A549 (cell line): ENCODE measurements around the gene BAIAP3.

Experiments
- CTCF ChIP-seq: fragments of >200 bp; sonication (Bioruptor Twin); formaldehyde crosslinking; IDR thresholded peaks from 3 replicates; pipeline ENCODE4 v1.5.1; 2016
- ELK1 ChIP-seq: fragments of 150-350 bp; IDR thresholded peaks from 2 replicates; pipeline ENCODE4 v1.6.1; 2014; ENCODE audit warnings: low read depth, mild to moderate bottlenecking, low read length
- MYC ChIP-seq: IDR thresholded peaks from 2 replicates; pipeline ENCODE4 v1.6.1; 2012; ENCODE audit warnings: mild to moderate bottlenecking, inconsistent platforms, low read length, improper control_type of control experiment, borderline replicate concordance
- POLR2AphosphoS2 ChIP-seq: conservative IDR thresholded peaks from 2 replicates; pipeline ENCODE4 v1.6.1; 2012; ENCODE audit warnings: low read length, improper control_type of control experiment, inconsistent platforms
- REST ChIP-seq: fragments of 200-600 bp; sonication (generic); IDR thresholded peaks from 2 replicates; pipeline ENCODE4 v1.6.1; 2016; ENCODE audit warnings: antibody characterized with exemption, mild to moderate bottlenecking, moderate library complexity
- USF2 ChIP-seq: fragments of 450-650 bp; IDR thresholded peaks from 2 replicates; pipeline ENCODE4 v1.6.1; 2014; ENCODE audit warnings: antibody characterized with exemption

- no peak for TF ChIP-seq POLR2AphosphoS2
- no peak for TF ChIP-seq REST
- no peak for TF ChIP-seq USF2
- TF ChIP-seq ELK1: no peak
- no peak for TF ChIP-seq CTCF
- TF ChIP-seq MYC: no peak
Observed at GRCh38 chr16:1287982-1288670, 45.3 kb upstream of the BAIAP3 start.
